Panc1 (cell line): ENCODE results near the gene IGSF22. TPM values are rescaled to one million over a fixed set of nuclear protein-coding genes. Genes with fewer than 3 reads are reported as not detected.

ENCODE experiments used
- ATAC-seq: fragments of 200-7000 bp; cut with Tn5 transposase; 2 replicates; pipeline ENCODE4 v1.9.1; 2020; ENCODE audit warnings: mild to moderate bottlenecking, moderate library complexity
- BruUV-seq: library from RNA; stranded (reverse); fragments of 400-500 nt; replicated peaks from 2 replicates; lab custom pipeline; 2021; lab: Mats Ljungman, UMichigan
- CTCF ChIA-PET: fragments of 300-600 bp; sonication (Branson Sonifier 250); formaldehyde crosslinking; loops from one replicate; lab custom pipeline; 2022; ENCODE audit warnings: antibody characterized with exemption; lab: Charles Lee
- POLR2A ChIA-PET: fragments of 300-600 bp; sonication (Branson Sonifier 250); formaldehyde crosslinking; loops from one replicate; lab custom pipeline; 2022; ENCODE audit warnings: antibody characterized with exemption; lab: Charles Lee
- DNase-seq: peaks from one replicate; pipeline ENCODE4 v3.0.0-alpha.2; 2010; ENCODE audit warnings: low read depth, low spot score
- H3K27ac ChIP-seq: 2 replicates; pipeline ENCODE4 v1.5.1; 2011; ENCODE audit warnings: mild to moderate bottlenecking, low read length, inconsistent platforms
- H3K27me3 ChIP-seq: fragments of 200-500 bp; sonication (Bioruptor generic); 2 replicates; pipeline ENCODE4 v1.6.0; 2014; ENCODE audit warnings: low read length, inconsistent platforms; ENCODE audit not compliant: control insufficient read depth, insufficient read depth
- H3K36me3 ChIP-seq: fragments of 200-500 bp; sonication (Bioruptor generic); 2 replicates; pipeline ENCODE4 v1.5.1; 2014; ENCODE audit warnings: inconsistent platforms, mild to moderate bottlenecking, low read length, moderate library complexity; ENCODE audit not compliant: control insufficient read depth, insufficient read depth
- H3K4me1 ChIP-seq: 2 replicates; pipeline ENCODE4 v1.5.1; 2011; ENCODE audit warnings: inconsistent platforms, mild to moderate bottlenecking, low read length, moderate library complexity; ENCODE audit not compliant: control insufficient read depth, insufficient read depth
- H3K4me3 ChIP-seq, 2 experiments: 2 replicates each; pipeline ENCODE4 v1.5.1; 2011 to 2012; ENCODE audit warnings: low read depth in 2 of 2, low read length in 2 of 2, mild to moderate bottlenecking in 2 of 2, inconsistent platforms in 1 of 2, moderate library complexity in 1 of 2
- H3K9me3 ChIP-seq: fragments of 200-500 bp; sonication (Bioruptor generic); 2 replicates; pipeline ENCODE4 v1.5.1; 2014; ENCODE audit warnings: low read depth, mild to moderate bottlenecking, inconsistent platforms, low read length, moderate library complexity; ENCODE audit not compliant: control insufficient read depth, insufficient read depth
- POLR2AphosphoS5 ChIP-seq: IDR thresholded peaks from 2 replicates; pipeline ENCODE4 v1.6.1; 2012; ENCODE audit warnings: mild to moderate bottlenecking, low read depth, low read length, moderate library complexity
- SIN3A ChIP-seq: IDR thresholded peaks from 2 replicates; pipeline ENCODE4 v1.6.1; 2012; ENCODE audit warnings: low read depth, mild to moderate bottlenecking, low read length, moderate library complexity, borderline replicate concordance; ENCODE audit not compliant: insufficient read depth
- TCF7L2 ChIP-seq: IDR thresholded peaks from 2 replicates; pipeline ENCODE4 v1.6.1; 2011; ENCODE audit warnings: mild to moderate bottlenecking, low read depth, low read length, inconsistent platforms
- in situ Hi-C: cut with HindIII; loops from 2 replicates; pipeline ENCODE4 v1.10.0; 2016; ENCODE audit warnings: low sequenced_read_pairs, low pct_unique_long_range_greater_than_20kb
- intact Hi-C: fragments of 100-400 bp; cut with micrococcal nuclease; formaldehyde crosslinking; loops from one replicate; pipeline ENCODE4 v1.10.0; 2022; ENCODE audit not compliant: unreplicated experiment
- total RNA-seq: library from RNA; stranded (reverse); gene quantifications from one replicate; pipeline ENCODE4 v1.2.1, GENCODE V29; 2021; ENCODE audit not compliant: unreplicated experiment
- TF ChIP-seq, protein P1 (sequence below), 2 experiments: IDR thresholded peaks; 2 replicates each; pipeline ENCODE4 v1.6.1; 2011 to 2012; ENCODE audit warnings: low read depth in 2 of 2, control low read depth in 1 of 2, low read length in 1 of 2, mild to moderate bottlenecking in 1 of 2, moderate library complexity in 1 of 2; ENCODE audit not compliant: insufficient read depth in 1 of 2
- TF ChIP-seq, protein P2 (sequence below): fragments of 450-650 bp; IDR thresholded peaks from 2 replicates; pipeline ENCODE4 v1.5.1; 2017; ENCODE audit warnings: mild to moderate bottlenecking

The IGSF22 gene
- total RNA-seq, 1 experiment from 2014 or later: not detected

DNA sequence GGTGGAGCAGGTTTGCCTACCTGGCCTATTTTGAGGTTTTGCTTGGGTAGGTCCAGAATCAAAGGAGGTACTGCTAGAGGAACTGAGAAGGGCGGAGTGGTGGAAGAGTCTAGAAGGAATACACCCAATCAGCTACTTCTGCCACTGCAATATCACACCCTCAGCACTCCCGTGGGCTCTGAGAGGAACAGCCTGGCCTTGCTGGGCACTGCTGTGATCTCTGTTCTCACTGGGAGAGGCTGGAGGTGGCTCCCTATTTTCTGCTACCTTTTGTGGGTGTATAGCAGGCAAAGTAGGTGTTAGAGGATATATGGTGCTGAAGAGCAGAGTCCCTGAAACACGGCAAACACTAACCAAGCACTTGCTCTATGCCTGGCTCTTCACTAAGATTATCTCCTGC is 25.0 kb upstream of the IGSF22 start:
- POLR2A ChIA-PET: no interaction called here
- CTCF ChIA-PET: interaction anchor here (0.7 kb wide), 1 partner anchor 917 kb away, joined by 4 read pairs; no protein-coding TSS in a partner anchor
- TF ChIP-seq, protein P1, sequence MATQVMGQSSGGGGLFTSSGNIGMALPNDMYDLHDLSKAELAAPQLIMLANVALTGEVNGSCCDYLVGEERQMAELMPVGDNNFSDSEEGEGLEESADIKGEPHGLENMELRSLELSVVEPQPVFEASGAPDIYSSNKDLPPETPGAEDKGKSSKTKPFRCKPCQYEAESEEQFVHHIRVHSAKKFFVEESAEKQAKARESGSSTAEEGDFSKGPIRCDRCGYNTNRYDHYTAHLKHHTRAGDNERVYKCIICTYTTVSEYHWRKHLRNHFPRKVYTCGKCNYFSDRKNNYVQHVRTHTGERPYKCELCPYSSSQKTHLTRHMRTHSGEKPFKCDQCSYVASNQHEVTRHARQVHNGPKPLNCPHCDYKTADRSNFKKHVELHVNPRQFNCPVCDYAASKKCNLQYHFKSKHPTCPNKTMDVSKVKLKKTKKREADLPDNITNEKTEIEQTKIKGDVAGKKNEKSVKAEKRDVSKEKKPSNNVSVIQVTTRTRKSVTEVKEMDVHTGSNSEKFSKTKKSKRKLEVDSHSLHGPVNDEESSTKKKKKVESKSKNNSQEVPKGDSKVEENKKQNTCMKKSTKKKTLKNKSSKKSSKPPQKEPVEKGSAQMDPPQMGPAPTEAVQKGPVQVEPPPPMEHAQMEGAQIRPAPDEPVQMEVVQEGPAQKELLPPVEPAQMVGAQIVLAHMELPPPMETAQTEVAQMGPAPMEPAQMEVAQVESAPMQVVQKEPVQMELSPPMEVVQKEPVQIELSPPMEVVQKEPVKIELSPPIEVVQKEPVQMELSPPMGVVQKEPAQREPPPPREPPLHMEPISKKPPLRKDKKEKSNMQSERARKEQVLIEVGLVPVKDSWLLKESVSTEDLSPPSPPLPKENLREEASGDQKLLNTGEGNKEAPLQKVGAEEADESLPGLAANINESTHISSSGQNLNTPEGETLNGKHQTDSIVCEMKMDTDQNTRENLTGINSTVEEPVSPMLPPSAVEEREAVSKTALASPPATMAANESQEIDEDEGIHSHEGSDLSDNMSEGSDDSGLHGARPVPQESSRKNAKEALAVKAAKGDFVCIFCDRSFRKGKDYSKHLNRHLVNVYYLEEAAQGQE (IDR thresholded peaks at IDR 0.05; ENCODE audit: insufficient read depth in 1 of 2, low read depth in 2 of 2, low read length in 1 of 2): no peak
- no peak for TF ChIP-seq POLR2AphosphoS5
- no peak for TF ChIP-seq TCF7L2
- TF ChIP-seq SIN3A: no peak
- TF ChIP-seq, protein P2, sequence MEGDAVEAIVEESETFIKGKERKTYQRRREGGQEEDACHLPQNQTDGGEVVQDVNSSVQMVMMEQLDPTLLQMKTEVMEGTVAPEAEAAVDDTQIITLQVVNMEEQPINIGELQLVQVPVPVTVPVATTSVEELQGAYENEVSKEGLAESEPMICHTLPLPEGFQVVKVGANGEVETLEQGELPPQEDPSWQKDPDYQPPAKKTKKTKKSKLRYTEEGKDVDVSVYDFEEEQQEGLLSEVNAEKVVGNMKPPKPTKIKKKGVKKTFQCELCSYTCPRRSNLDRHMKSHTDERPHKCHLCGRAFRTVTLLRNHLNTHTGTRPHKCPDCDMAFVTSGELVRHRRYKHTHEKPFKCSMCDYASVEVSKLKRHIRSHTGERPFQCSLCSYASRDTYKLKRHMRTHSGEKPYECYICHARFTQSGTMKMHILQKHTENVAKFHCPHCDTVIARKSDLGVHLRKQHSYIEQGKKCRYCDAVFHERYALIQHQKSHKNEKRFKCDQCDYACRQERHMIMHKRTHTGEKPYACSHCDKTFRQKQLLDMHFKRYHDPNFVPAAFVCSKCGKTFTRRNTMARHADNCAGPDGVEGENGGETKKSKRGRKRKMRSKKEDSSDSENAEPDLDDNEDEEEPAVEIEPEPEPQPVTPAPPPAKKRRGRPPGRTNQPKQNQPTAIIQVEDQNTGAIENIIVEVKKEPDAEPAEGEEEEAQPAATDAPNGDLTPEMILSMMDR: no peak

DNA sequence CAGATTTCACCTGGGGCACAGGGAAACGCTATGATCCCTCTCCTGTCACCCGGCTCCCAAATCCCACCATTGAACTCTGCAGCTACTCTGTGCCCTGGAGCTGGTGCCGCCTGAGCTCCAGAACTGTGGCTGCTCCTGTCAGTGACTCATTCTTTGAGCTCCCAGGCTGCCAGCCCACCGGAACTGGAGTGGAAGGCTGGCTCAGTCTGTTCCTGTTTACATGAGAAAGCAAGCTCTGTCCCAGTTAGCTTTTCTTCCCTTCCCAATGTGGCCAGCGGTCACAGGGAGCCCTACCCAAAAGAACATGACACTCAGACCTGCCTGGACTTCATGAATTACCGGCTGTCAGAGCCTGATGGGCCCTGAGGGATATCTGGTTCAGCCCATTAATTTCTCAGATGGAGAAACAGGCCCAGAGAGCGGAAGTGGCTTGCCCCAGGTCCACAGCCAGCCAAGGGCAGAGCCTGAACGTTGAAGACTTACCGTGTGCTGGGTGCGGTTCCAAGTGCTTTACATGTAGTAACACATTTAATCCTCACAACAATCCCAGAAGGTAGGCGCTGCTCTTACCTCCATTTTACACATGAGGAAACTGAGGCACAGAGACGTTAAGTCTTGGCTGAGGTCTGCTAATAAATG is 23.8 kb upstream of the IGSF22 start:
- BruUV-seq: no TSS peak
- POLR2A ChIA-PET: no interaction called here
- intact Hi-C loops: no loop called here

More for the DNA sequence above, 25.0 kb upstream of the IGSF22 start:
- Histone ChIP-seq H3K9me3 (no peaks in the 10 kb centered on the region), H3K27ac (no peak overlapping the region), H3K4me1 (peaks cover 3% of the 10 kb centered on the region; the same call in 1 of the 2 replicates), H3K36me3 (no peaks in the 10 kb centered on the region), H3K4me3 (no peak overlapping the region), H3K27me3 (no peaks in the 10 kb centered on the region)
- ATAC-seq: no peak
- in situ Hi-C loops (no loop called here), intact Hi-C loops (no loop called here)
- no peak for DNase-seq
- no TSS peak for BruUV-seq

More for the DNA sequence above, 23.8 kb upstream of the IGSF22 start:
- DNase-seq: no peak
- TF ChIP-seq, protein P2: no peak
- TF ChIP-seq POLR2AphosphoS5: no peak
- TF ChIP-seq, protein P1 (IDR thresholded peaks at IDR 0.05; ENCODE audit: insufficient read depth in 1 of 2, low read depth in 2 of 2, low read length in 1 of 2): no peak
- Histone ChIP-seq H3K9me3 (no peaks in the 10 kb centered on the region), H3K27me3 (no peaks in the 10 kb centered on the region), H3K36me3 (no peaks in the 10 kb centered on the region), H3K27ac (no peak overlapping the region), H3K4me1 (peaks cover 3% of the 10 kb centered on the region; the same call in 1 of the 2 replicates), H3K4me3 (no peak overlapping the region)
- peak; percentile 73 for ATAC-seq
- in situ Hi-C loops: no loop called here
- CTCF ChIA-PET: interaction anchor here (0.5 to 0.9 kb wide), 2 partner anchors 28 to 379 kb away, joined by 3 to 11 read pairs; no protein-coding TSS in a partner anchor
